ENCODE measurements around the gene CD300C. TPM values are rescaled to one million over a fixed set of nuclear protein-coding genes. Genes with fewer than 3 reads are reported as not detected.

CD300C gene
- total and polyA plus RNA-seq, 2 donors: 0.80 to 1.2 TPM

Other genes starting within 250 kb of the CD300C start
- gene KIF19, start 219.9 kb downstream of the CD300C start, total RNA-seq: 5.2 TPM
- gene KIF19, start 219.9 kb downstream of the CD300C start, polyA plus RNA-seq: 4.7 TPM
- gene BTBD17, start 184.2 kb downstream of the CD300C start, total RNA-seq: 0.05 TPM
- gene BTBD17, start 184.2 kb downstream of the CD300C start, polyA plus RNA-seq: 0.16 TPM
- gene GPR142, start 178.6 kb downstream of the CD300C start, total RNA-seq: 0.09 TPM
- 0.16 TPM for gene GPR142, start 178.6 kb downstream of the CD300C start, polyA plus RNA-seq
- gene GPRC5C, start 114.0 kb downstream of the CD300C start, total RNA-seq: 11.5 TPM
- gene GPRC5C, start 114.0 kb downstream of the CD300C start, polyA plus RNA-seq: 14.3 TPM
- 28.0 TPM for gene CD300A, start 79.5 kb downstream of the CD300C start, total RNA-seq
- gene CD300A, start 79.5 kb downstream of the CD300C start, polyA plus RNA-seq: 26.7 TPM
- 0.38 TPM for gene CD300LB, start 14.6 kb downstream of the CD300C start, total RNA-seq
- gene CD300LB, start 14.6 kb downstream of the CD300C start, polyA plus RNA-seq: 0.64 TPM
- 0.38 TPM for gene CD300H, start 21.4 kb upstream of the CD300C start, total RNA-seq
- 2.8 TPM for gene CD300H, start 21.4 kb upstream of the CD300C start, polyA plus RNA-seq
- gene CD300LD, start 46.2 kb upstream of the CD300C start, total RNA-seq: not detected
- gene CD300LD, start 46.2 kb upstream of the CD300C start, polyA plus RNA-seq: 0.16 TPM
- 0.33 TPM for gene CD300E, start 77.6 kb upstream of the CD300C start, total RNA-seq
- gene CD300E, start 77.6 kb upstream of the CD300C start, polyA plus RNA-seq: 4.0 TPM
- 3.4 TPM for gene CD300LF, start 166.8 kb upstream of the CD300C start, total RNA-seq
- 6.0 TPM for gene CD300LF, start 166.8 kb upstream of the CD300C start, polyA plus RNA-seq
- 19.9 TPM for gene RAB37, start 191.1 kb upstream of the CD300C start, total RNA-seq
- 29.3 TPM for gene RAB37, start 191.1 kb upstream of the CD300C start, polyA plus RNA-seq
- gene NHERF1, start 202.5 kb upstream of the CD300C start, total RNA-seq: 49.5 TPM
- gene NHERF1, start 202.5 kb upstream of the CD300C start, polyA plus RNA-seq: 56.6 TPM
- 17.8 TPM for gene NAT9, start 230.2 kb upstream of the CD300C start, total RNA-seq
- 31.1 TPM for gene NAT9, start 230.2 kb upstream of the CD300C start, polyA plus RNA-seq

All from thymus (tissue), 2 donors.